ENCODE results near the gene ZNF12. TPM values are rescaled to one million over a fixed set of nuclear protein-coding genes. Genes with fewer than 3 reads are reported as not detected.
"Not testable (repeated sequence)": the region's sequence is repeated elsewhere in the genome, so short reads cannot be mapped to it uniquely, and the experiment has no call there.

Gene ZNF12
- total RNA-seq, 1 experiment from 2014 or later = 18.8 TPM

- CTCF ChIA-PET = no interaction called here
- Histone ChIP-seq H3K36me3 (ENCODE audit: insufficient read depth, low read length, poor library complexity, severe bottlenecking) (no peaks in the 10 kb centered on the region), H3K9me3 (ENCODE audit: low read depth, low read length, poor library complexity, severe bottlenecking) (no peaks in the 10 kb centered on the region), H3K4me1 (ENCODE audit: insufficient read depth, low read length, poor library complexity, severe bottlenecking) (no peaks in the 10 kb centered on the region), H3K4me3 (ENCODE audit: low read depth, low read length, poor library complexity, severe bottlenecking) (no peak overlapping the region), H3K27ac (ENCODE audit: low read depth, low read length, poor library complexity, severe bottlenecking) (no peak overlapping the region), H3K27me3 (replicated peaks; ENCODE audit: insufficient read depth, low read depth, low read length, poor library complexity) (no peaks in the 10 kb centered on the region)
- no peak for DNase-seq (ENCODE audit: low spot score)
- no TSS peak for BruUV-seq (replicated peaks)
- POLR2A ChIA-PET (ENCODE audit: low non-redundant PET) = no interaction called here
- TF ChIP-seq EZH2 (IDR thresholded peaks at IDR 0.05; ENCODE audit: borderline replicate concordance, low read depth, low read length, poor library complexity, severe bottlenecking) (no peak), CTCF (conservative IDR thresholded peaks at IDR 0.05; ENCODE audit: low read depth, low read length) (no peak)
- intact Hi-C loops (cut with micrococcal nuclease; ENCODE audit: unreplicated experiment) = no loop called here
Measured at GRCh38 chr7:6725003-6725402, 18.3 kb upstream of the ZNF12 start.

- H3K36me3 ChIP-seq (ENCODE audit: insufficient read depth, low read length, poor library complexity, severe bottlenecking); H3K27me3 ChIP-seq (replicated peaks; ENCODE audit: insufficient read depth, low read depth, low read length, poor library complexity); DNase-seq (ENCODE audit: low spot score); CTCF ChIA-PET; H3K4me3 ChIP-seq (ENCODE audit: low read depth, low read length, poor library complexity, severe bottlenecking); intact Hi-C loops (cut with micrococcal nuclease; ENCODE audit: unreplicated experiment); H3K27ac ChIP-seq (ENCODE audit: low read depth, low read length, poor library complexity, severe bottlenecking); H3K9me3 ChIP-seq (ENCODE audit: low read depth, low read length, poor library complexity, severe bottlenecking); POLR2A ChIA-PET (ENCODE audit: low non-redundant PET); H3K4me1 ChIP-seq (ENCODE audit: insufficient read depth, low read length, poor library complexity, severe bottlenecking); BruUV-seq (replicated peaks): not testable (repeated sequence)
Measured at GRCh38 chr7:6724351-6724750, 17.6 kb upstream of the ZNF12 start.

GRCh38 chr7:6718124-6718523 lies 11.4 kb upstream of the ZNF12 start:
- H3K27ac ChIP-seq (ENCODE audit: low read depth, low read length, poor library complexity, severe bottlenecking) = no peak overlapping the region
- DNase-seq (ENCODE audit: low spot score) = no peak
- H3K4me3 ChIP-seq (ENCODE audit: low read depth, low read length, poor library complexity, severe bottlenecking) = no peak overlapping the region
- intact Hi-C loops (cut with micrococcal nuclease; ENCODE audit: unreplicated experiment) = no loop called here
- no TSS peak for BruUV-seq (replicated peaks)
- ChIA-PET POLR2A (ENCODE audit: low non-redundant PET) (no interaction called here), CTCF (no interaction called here)
- no peaks in the 10 kb centered on the region for H3K9me3 ChIP-seq (ENCODE audit: low read depth, low read length, poor library complexity, severe bottlenecking)
- no peaks in the 10 kb centered on the region for H3K27me3 ChIP-seq (replicated peaks; ENCODE audit: insufficient read depth, low read depth, low read length, poor library complexity)
- TF ChIP-seq EZH2 (IDR thresholded peaks at IDR 0.05; ENCODE audit: borderline replicate concordance, low read depth, low read length, poor library complexity, severe bottlenecking) (no peak), CTCF (conservative IDR thresholded peaks at IDR 0.05; ENCODE audit: low read depth, low read length) (no peak)
- H3K4me1 ChIP-seq (ENCODE audit: insufficient read depth, low read length, poor library complexity, severe bottlenecking) = no peaks in the 10 kb centered on the region
- H3K36me3 ChIP-seq (ENCODE audit: insufficient read depth, low read length, poor library complexity, severe bottlenecking) = no peaks in the 10 kb centered on the region

- H3K27ac ChIP-seq (ENCODE audit: low read depth, low read length, poor library complexity, severe bottlenecking); CTCF ChIA-PET; POLR2A ChIA-PET (ENCODE audit: low non-redundant PET); BruUV-seq (replicated peaks); H3K4me1 ChIP-seq (ENCODE audit: insufficient read depth, low read length, poor library complexity, severe bottlenecking); H3K9me3 ChIP-seq (ENCODE audit: low read depth, low read length, poor library complexity, severe bottlenecking); H3K36me3 ChIP-seq (ENCODE audit: insufficient read depth, low read length, poor library complexity, severe bottlenecking); H3K4me3 ChIP-seq (ENCODE audit: low read depth, low read length, poor library complexity, severe bottlenecking); DNase-seq (ENCODE audit: low spot score); intact Hi-C loops (cut with micrococcal nuclease; ENCODE audit: unreplicated experiment); H3K27me3 ChIP-seq (replicated peaks; ENCODE audit: insufficient read depth, low read depth, low read length, poor library complexity): not testable (repeated sequence)
Measured at GRCh38 chr7:6715898-6716297, 9.2 kb upstream of the ZNF12 start.

All from A673 (cell line).